ENCODE results near the gene ZNF587B.
"Not testable (repeated sequence)": the region's sequence is repeated elsewhere in the genome, so short reads cannot be mapped to it uniquely, and the experiment has no call there.

The ZNF587B gene

DNA sequence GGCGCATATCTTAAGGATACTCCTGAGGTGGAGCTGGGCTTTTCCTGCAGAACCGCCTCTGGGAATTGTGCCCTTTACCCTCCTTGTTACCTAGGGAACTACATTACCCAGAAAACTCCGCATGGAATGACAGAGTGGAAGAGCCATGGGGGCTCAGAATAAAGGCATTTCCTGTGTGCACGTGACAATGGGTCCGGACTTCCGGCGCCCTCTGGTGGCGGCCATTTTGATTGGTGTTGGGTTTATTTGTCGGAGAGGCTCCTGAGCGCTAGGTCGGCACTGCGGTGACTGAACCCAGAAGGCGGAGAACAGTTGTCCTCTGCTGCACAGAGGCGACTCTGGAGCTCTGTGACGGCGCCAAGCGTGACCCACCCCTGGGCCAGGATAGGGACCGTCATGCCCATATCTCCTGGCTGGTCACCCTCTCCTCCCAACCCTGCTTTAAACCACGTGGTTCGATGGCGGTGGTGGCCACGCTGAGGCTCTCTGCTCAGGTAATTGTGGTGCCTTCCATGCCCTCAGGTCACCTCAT is at the start of gene ZNF587B:
Gene ZNF587B, plus strand, starts transcription at position 229 of the 532 bp plus-strand sequence. Its CDS starts 230 bp downstream, at position 459.
- in situ Hi-C loops (cut with MboI; ENCODE audit: low sequenced_read_pairs), result no loop called here

DNA sequence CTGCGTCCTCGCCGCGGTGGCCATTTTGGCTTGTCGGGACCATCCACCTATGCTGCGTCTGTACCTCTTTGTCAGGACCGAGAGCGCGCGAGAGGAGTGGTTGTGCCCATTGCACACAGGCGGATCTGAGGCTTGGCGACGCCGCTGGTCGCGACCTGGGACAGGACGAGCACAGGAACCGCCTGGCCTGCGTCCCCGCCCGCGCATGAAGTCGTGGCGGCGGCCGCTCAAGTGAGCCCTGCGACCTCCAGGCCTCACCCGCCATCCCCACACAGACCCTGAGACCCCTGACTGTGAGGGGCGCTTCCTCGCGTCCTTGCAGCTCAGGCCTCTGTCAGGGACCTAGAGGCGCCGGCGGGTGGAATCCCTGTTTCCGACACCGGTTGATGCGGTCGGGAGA is 43.8 kb upstream of the ZNF587B start:
- in situ Hi-C loops (cut with MboI; ENCODE audit: low sequenced_read_pairs), result no loop called here

GRCh38 chr19:57786906-57787305 is 43.2 kb upstream of the ZNF587B start:
- in situ Hi-C loops (cut with MboI; ENCODE audit: low sequenced_read_pairs), result no loop called here

- in situ Hi-C loops (cut with MboI; ENCODE audit: low sequenced_read_pairs), result no loop called here
These were observed 41.9 kb upstream of the ZNF587B start for GRCh38 chr19:57788114-57788692.

- in situ Hi-C loops (cut with MboI; ENCODE audit: low sequenced_read_pairs), result no loop called here
These were observed 40.8 kb upstream of the ZNF587B start for GRCh38 chr19:57789288-57789687.

GRCh38 chr19:57796580-57796979 is 33.5 kb upstream of the ZNF587B start:
- in situ Hi-C loops (cut with MboI; ENCODE audit: low sequenced_read_pairs), result not testable (repeated sequence)

GRCh38 chr19:57800696-57801095 is 29.4 kb upstream of the ZNF587B start:
- in situ Hi-C loops (cut with MboI; ENCODE audit: low sequenced_read_pairs), result no loop called here

DNA sequence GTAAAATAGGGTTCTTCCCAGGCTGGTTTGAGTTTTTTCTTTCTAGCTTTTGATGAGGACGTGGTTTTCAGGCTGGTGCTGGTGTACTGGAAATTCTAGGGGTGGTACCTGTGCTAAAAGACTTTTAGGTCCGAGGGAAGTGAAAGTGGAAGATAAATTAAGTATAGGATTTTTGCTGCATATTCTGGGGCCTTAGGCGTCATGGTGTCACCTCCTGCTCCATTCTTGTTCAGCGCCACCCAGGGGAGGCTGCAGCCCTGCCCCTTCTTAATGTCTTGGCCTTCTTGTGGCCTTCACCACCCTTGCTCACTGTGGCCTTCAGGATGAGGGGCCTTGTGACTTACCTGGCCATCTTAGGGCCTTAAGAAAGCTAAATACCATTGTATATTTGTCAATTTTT is 27.8 kb upstream of the ZNF587B start:
- in situ Hi-C loops (cut with MboI; ENCODE audit: low sequenced_read_pairs), result no loop called here

DNA sequence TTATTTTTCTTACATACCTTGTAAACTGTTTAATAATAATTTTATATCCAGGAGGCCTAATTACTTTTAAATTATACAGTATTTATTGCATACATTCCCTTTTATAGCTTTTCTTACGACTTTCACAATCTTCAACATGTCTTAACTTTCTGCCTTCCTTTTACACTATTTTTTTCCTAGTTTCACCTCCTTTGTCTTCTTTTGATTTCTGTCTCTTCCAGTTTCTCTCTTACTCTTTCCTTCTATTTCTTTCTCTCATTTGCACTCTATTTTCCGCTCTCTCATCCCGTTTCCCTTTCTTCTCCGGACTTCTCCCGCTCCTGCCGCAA is 26.9 kb upstream of the ZNF587B start:
- in situ Hi-C loops (cut with MboI; ENCODE audit: low sequenced_read_pairs), result no loop called here

- in situ Hi-C loops (cut with MboI; ENCODE audit: low sequenced_read_pairs), result no loop called here
These were observed 26.3 kb upstream of the ZNF587B start for GRCh38 chr19:57803594-57804325.

DNA sequence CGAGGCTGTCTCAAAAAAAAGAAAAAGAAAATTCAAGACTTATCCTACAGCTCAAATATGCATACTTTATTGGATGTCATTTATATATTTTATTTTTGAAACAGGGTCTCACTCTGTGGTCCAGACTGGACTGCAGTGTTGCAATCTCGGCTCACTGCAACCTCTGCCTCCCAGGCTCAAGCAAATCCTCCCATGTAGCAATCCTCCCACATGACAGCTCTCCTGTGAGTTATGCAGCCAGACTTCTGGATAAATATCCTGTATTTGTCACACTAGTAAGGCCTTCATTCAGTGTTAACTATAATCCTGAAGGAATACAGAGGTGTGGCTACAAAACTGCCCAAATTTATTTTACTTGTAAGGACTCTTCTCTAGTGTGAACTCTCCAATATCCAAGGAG is 22.6 kb upstream of the ZNF587B start:
- in situ Hi-C loops (cut with MboI; ENCODE audit: low sequenced_read_pairs), result no loop called here

DNA sequence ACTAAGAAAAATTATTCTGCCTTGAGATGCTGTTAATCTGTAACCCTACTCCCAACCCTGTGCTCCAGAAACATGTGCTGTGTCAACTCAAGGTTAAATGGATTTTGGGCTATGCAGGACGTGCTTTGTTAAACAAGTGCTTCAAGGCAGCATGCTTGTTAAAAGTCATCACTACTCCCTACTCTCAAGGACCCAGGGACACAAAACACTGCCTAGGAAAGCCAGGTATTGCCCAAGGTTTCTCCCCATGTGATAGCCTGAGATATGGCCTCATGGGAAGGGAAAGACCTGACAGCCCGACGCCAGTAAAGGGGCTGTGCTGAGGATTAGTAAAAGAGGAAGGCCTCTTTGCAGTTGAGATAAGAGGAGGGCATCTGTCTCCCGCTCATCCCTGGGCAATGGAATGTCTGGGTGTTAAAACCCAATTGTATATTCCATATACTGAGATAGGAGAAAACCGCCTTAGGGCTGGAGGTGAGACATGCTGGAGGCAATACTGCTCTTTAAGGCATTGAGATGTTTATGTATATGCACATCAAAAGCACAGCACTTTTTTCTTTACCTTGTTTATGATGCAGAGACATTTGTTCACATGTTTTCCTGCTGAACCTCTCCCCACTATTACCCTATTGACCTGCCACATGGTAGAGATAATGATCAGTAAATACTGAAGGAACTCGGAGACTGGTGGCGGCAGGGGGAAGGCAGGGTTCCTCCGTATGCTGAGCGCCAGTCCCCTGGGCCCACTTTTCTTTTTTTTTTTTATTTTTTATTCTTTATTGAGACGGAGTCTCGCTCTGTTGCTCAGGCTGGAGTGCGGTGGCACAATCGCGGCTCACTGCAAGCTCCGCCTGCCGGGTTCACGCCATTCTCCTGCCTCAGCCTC is 19.4 kb upstream of the ZNF587B start:
- in situ Hi-C loops (cut with MboI; ENCODE audit: low sequenced_read_pairs), result not testable (repeated sequence)

DNA sequence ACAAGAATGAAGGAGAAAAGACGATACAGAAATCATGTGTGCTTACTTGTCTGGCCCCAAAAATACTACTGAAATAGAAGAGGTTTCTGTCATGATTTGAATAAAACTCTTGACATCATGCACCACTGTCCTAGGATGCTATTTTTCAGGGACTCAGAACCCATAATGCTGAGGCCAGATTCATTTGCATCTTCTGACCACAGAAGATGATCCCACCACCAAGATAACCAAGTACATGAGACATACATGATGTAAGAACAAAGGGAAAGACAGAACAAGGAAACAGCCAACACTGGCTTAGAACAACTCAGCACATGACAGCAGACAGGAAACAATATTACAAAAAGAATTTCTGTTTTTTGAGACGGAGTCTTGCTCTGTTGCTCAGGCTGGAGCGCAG is 17.9 kb upstream of the ZNF587B start:
- in situ Hi-C loops (cut with MboI; ENCODE audit: low sequenced_read_pairs), result no loop called here

GRCh38 chr19:57812975-57813820 is 16.9 kb upstream of the ZNF587B start:
- in situ Hi-C loops (cut with MboI; ENCODE audit: low sequenced_read_pairs), result not testable (repeated sequence)

GRCh38 chr19:57813919-57814504 is 16.1 kb upstream of the ZNF587B start:
- in situ Hi-C loops (cut with MboI; ENCODE audit: low sequenced_read_pairs), result no loop called here

- in situ Hi-C loops (cut with MboI; ENCODE audit: low sequenced_read_pairs), result no loop called here
These were observed 15.4 kb upstream of the ZNF587B start, which contains the start of gene ZNF552 for GRCh38 chr19:57814505-57815246. TSS of gene ZNF552 (minus strand) at chr19:57814913. CDS start at chr19:57814743, 170 bp downstream.

DNA sequence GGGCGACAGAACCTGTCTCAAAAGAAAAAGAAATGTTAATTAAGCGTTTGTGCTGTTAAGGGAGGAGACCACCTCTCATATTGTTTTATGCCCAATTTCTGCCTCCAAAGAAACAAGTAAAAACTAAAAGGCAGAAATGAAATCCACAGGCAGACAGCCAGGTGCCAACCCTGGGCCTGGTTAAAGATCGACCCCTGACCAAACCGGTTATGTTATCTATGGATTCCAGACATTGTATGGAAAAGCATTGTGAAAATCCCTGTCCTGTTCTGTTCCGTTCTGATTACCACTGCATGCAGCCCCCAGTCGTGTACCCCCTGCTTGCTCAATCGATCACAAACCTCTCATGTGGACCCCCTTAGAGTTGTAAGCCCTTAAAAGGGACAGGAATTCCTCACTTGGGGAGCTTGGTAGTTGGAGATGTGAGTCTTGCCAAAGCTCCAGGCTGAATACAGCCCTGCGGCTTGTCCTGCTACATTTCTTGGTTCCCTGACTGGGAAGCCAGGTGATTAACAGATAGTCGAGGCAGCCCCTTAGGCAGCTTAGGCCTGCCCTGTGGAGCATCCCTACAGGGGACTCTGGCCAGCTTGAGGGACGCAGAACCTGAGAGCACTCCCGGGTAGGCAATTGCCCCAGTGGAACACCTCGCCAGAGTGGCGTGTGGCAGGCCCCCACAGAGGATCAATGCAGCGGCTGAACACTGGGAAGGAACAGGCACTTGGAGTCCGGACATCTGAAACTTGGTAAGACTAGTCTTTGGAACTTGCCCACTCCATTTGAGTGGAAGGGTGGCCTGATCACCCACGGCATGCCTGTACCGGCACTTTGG is 14.6 kb upstream of the ZNF587B start:
- in situ Hi-C loops (cut with MboI; ENCODE audit: low sequenced_read_pairs), result no loop called here

DNA sequence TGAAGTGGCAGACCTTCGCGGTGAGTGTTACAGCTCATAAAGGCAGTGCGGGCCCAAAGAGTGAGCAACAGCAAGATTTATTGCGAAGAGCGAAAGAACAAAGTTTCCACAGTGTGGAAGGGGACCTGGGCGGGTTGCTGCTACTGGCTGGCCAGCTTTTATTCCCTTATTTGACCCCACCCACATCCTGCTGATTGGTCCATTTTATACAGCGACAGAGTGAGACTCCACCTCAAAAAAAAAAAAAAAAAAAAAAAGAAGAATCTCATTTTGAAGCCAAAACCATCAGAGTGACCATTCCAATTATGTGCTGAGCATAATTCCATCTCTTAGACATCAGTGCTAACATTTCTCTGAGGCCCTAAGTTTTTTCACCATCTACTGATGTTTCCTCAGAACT is 13.4 kb upstream of the ZNF587B start:
- in situ Hi-C loops (cut with MboI; ENCODE audit: low sequenced_read_pairs), result no loop called here

DNA sequence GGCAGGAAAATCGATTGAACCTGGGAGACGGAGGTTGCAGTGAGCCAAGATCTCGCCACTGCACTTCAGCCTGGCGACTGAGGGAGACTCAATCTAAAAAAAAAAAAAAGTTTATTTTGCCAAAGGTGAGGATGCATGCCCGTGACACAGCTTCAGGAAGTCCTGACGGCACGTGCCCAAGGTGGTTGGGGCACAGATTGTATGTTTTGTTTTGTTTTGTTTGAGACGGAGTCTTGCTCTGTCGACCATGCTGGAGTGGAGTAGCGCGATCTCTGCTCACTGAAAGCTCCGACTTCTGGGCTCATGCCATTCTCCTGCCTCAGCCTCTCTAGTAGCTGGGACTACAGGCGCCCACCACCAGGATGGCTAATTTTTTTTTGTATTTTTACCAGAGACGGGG is 12.1 kb upstream of the ZNF587B start:
- in situ Hi-C loops (cut with MboI; ENCODE audit: low sequenced_read_pairs), result no loop called here

Measured in HL-60/S4 treated with retinoic acid at 250 ng/mL for 4 days and 3 days (cell line).